ENCODE results near the gene CYSRT1. TPM values are rescaled to one million over a fixed set of nuclear protein-coding genes. Genes with fewer than 3 reads are reported as not detected.

The CYSRT1 gene
- total and polyA plus RNA-seq, 2 donors (not counting 1 experiment from before 2014, with no cell fraction given): 0.22 to 0.51 TPM

DNA sequence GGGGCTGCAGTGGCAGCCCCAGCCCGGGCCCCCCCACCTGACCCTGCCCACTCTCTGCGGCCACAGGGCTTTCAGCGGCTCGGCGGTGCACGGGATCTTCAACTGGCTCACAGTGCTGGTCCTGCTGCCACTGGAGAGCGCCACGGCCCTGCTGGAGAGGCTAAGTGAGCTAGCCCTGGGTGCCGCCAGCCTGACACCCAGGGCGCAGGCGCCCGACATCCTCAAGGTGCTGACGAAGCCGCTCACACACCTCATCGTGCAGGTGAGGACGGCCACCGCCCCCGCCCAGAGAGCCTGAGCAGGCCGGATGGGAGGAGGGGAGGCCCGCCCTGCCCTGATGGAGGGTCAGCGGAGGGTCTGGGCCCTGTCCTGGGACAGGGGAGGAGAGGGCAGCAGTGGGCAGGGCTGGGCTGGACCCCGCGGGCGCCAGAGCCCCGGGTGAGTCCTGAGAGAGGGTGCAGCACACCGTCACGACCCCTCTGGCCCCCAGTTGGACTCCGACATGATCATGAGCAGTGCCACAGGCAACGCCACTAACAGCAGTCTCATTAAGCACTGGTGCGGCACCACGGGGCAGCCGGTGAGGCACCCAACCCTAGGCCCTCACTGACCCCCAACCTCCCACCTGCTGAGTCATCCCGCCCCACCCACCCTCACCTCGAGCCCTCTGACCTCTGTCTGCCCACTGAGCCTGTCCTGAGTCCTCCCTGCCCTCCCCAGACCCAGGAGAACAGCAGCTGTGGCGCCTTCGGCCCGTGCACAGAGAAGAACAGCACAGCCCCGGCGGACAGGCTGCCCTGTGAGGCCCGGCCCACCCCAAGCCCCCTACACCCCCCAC is 8.4 kb downstream of the CYSRT1 start:
- H3K4me1 Mint-ChIP-seq: peaks cover 28% of the 10 kb centered on the region
- H3K27me3 ChIP-seq (replicated peaks in 1 of 4; ENCODE audit: control extremely low read depth in 1 of 4, control insufficient read depth in 3 of 4, insufficient read depth in 4 of 4, low read length in 3 of 4): peaks cover 0 to 26% (median 2%) of the 10 kb centered on the region in 4 experiments
- peaks cover 0 to 3% (median 0%) of the 10 kb centered on the region in 3 donors for H3K9me3 ChIP-seq (ENCODE audit: control extremely low read depth in 1 of 3, control insufficient read depth in 2 of 3, insufficient read depth in 1 of 3, low read length in 2 of 3)
- H3K9ac ChIP-seq (ENCODE audit: low read length): no peak overlapping the region
- 83% methylated on average over 35 of the region's 40 CpGs for WGBS (ENCODE audit: insufficient coverage)
- no peak overlapping the region for H2AFZ ChIP-seq (ENCODE audit: insufficient read depth, low read depth, low read length, poor library complexity, severe bottlenecking)
- H3K27ac ChIP-seq (ENCODE audit: low read length in 2 of 2): no peak overlapping the region
- intact Hi-C loops (cut with micrococcal nuclease): no loop called here
- DNase-seq: no peak
- peaks cover 9% of the 10 kb centered on the region for H4K20me1 ChIP-seq (ENCODE audit: control insufficient read depth, insufficient read depth, low read length, poor library complexity, severe bottlenecking)
- no peak overlapping the region for H3K4me2 ChIP-seq (replicated peaks; ENCODE audit: low read depth, low read length, poor library complexity, severe bottlenecking)
- TF ChIP-seq EZH2 (IDR thresholded peaks at IDR 0.05; ENCODE audit: borderline replicate concordance, insufficient read depth, low read depth, low read length, poor library complexity, severe bottlenecking) (no peak), CTCF (IDR thresholded peaks at IDR 0.05) (no peak)
- H3K4me3 ChIP-seq (ENCODE audit: control extremely low read depth in 1 of 5, extremely low read depth in 1 of 5, insufficient read depth in 1 of 5, low read depth in 2 of 5, low read length in 4 of 5): no peak overlapping the region
- ATAC-seq (ENCODE audit: low read depth): no peak
- H3K27me3 Mint-ChIP-seq: no peaks in the 10 kb centered on the region
- CTCF ChIA-PET: no interaction called here
- no peaks in the 10 kb centered on the region for H3K36me3 ChIP-seq (replicated peaks in 1 of 2; ENCODE audit: control extremely low read depth in 1 of 2, control insufficient read depth in 1 of 2, extremely low read depth in 1 of 2, insufficient read depth in 2 of 2, low read length in 1 of 2)
- peaks cover 30 to 44% of the 10 kb centered on the region in 2 donors for H3K4me1 ChIP-seq (ENCODE audit: control insufficient read depth in 2 of 2, insufficient read depth in 2 of 2, low read length in 2 of 2)
- H3K4me3 Mint-ChIP-seq: no peak overlapping the region
- POLR2A ChIA-PET: interaction anchor here (0.6 kb wide), 1 partner anchor 501 kb away, joined by 5 read pairs; no protein-coding TSS in a partner anchor
- no peaks in the 10 kb centered on the region for H3K9me3 Mint-ChIP-seq (ENCODE audit: insufficient read depth)
- peaks cover 17% of the 10 kb centered on the region for H3K79me2 ChIP-seq (ENCODE audit: control insufficient read depth, insufficient read depth, low read length)
- H3K27ac Mint-ChIP-seq: no peak overlapping the region
